ENCODE data around the gene TLE5. TPM values are rescaled to one million over a fixed set of nuclear protein-coding genes. Genes with fewer than 3 reads are reported as not detected.

The TLE5 gene
- total and polyA plus RNA-seq, 9 of the 15 experiments (the other 6 are each of a cell fraction or from before 2014, with no cell fraction given): 2.0 to 347 (median 235) TPM

DNA sequence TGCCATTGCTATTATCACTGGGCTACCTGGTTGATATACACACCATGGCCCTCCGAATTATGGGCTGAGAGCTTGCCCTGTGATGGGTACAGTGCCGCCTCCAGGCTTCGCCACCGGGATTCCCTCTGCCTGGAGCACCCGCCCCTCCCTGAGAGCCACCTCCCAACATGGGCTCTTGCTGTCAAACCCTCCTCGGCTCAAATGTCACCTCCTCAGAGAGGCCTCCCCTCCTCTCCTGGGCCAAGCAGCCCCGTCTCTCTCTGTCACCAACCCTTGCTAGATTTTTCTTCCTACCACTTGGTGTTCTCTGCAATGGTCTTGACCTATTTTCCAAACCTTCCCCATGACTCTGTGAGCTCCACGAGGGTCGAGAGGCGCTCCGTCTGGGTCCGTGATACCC lies 21.0 kb downstream of the TLE5 start:
- ATAC-seq (no peak), DNase-seq (ENCODE audit: extremely low read depth in 1 of 4, low spot score in 3 of 4) (no peak), FAIRE-seq (no peak)
- no TSS peak for BruUV-seq (replicated peaks)
- no peak overlapping the region for H3K4me2 ChIP-seq (ENCODE audit: insufficient read depth, low read length)
- peak overlapping the region; percentile 53 to 75; a peak in 3 of 4 replicates for H3K9ac ChIP-seq (ENCODE audit: insufficient read depth in 1 of 2, low read depth in 2 of 2, low read length in 2 of 2)
- ChIA-PET CTCF (ENCODE audit: low intra/inter-chr PET ratio) (no interaction called here), POLR2A (no interaction called here)
- H3K9me3 ChIP-seq (replicated peaks; ENCODE audit: control insufficient read depth, insufficient read depth, low read depth, low read length): no peaks in the 10 kb centered on the region
- H3K27ac ChIP-seq (ENCODE audit: extremely low read depth, low read depth, low read length): peak overlapping the region; percentile 71; the same call in 2 of the 3 replicates
- H3K27me3 ChIP-seq (ENCODE audit: control insufficient read depth in 2 of 2, insufficient read depth in 2 of 2, low read length in 2 of 2): no peaks in the 10 kb centered on the region
- H3K4me1 ChIP-seq (replicated peaks in 1 of 2; ENCODE audit: control insufficient read depth in 2 of 2, insufficient read depth in 2 of 2, low read length in 2 of 2): peaks cover 31 to 48% of the 10 kb centered on the region in 2 experiments
- H3K36me3 ChIP-seq (ENCODE audit: control insufficient read depth, insufficient read depth, low read length): no peaks in the 10 kb centered on the region
- TF ChIP-seq RUNX1 (IDR thresholded peaks at IDR 0.05; ENCODE audit: low read depth) (no peak), LCOR (CRISPR knock-in tag; IDR thresholded peaks at IDR 0.05) (0 out of 2 replicates have a peak, but pooled peaks have one; percentile 26), RERE (CRISPR knock-in tag; IDR thresholded peaks at IDR 0.05; ENCODE audit: borderline replicate concordance) (0 out of 2 replicates have a peak, but pooled peaks have one; percentile 31), SMARCC2 (IDR thresholded peaks at IDR 0.05; ENCODE audit: low read depth) (no peak)
- WGBS (ENCODE audit: insufficient coverage, low coverage, missing lambda C conversion rate): 78% methylated on average over 12 of the region's 12 CpGs
- intact Hi-C loops (cut with micrococcal nuclease): no loop called here
- H2AFZ ChIP-seq (ENCODE audit: low read depth, low read length): peak overlapping the region; percentile 93
- no peaks in the 10 kb centered on the region for H3K9me1 ChIP-seq (ENCODE audit: control insufficient read depth, insufficient read depth, low read length)
- H3K4me3 ChIP-seq: no peak overlapping the region
- in situ Hi-C loops (cut with MboI): no loop called here
- H4K20me1 ChIP-seq (replicated peaks; ENCODE audit: control insufficient read depth, insufficient read depth, low read length): no peaks in the 10 kb centered on the region
- H3K79me2 ChIP-seq (ENCODE audit: control insufficient read depth, insufficient read depth, low read length): no peaks in the 10 kb centered on the region

Measured in K562 (cell line).